Measurements from ENCODE around the gene C8G. TPM values are rescaled to one million over a fixed set of nuclear protein-coding genes. Genes with fewer than 3 reads are reported as not detected.

Gene C8G
- total RNA-seq, 2 experiments from 2014 or later = 0.85 to 1.8 TPM

GRCh38 chr9:136979769-136980587 is 34.9 kb downstream of the C8G start:
- Mint-ChIP-seq H3K27ac (no peak overlapping the region), H3K36me3 (ENCODE audit: low read depth) (no peaks in the 10 kb centered on the region), H3K4me1 (peaks cover 11% of the 10 kb centered on the region), H3K4me3 (no peak overlapping the region), H3K27me3 (peaks cover 14% of the 10 kb centered on the region), H3K9me3 (no peaks in the 10 kb centered on the region)
- POLR2A ChIA-PET = no interaction called here
- DNase-seq = no peak
- CTCF ChIA-PET = interaction anchor here (0.5 to 2.0 kb wide), 3 partner anchors 7 to 138 kb away, joined by 5 read pairs; partner anchors contain the start of genes ABCA2 and AJM1

- Mint-ChIP-seq H3K27me3 (peaks cover 17% of the 10 kb centered on the region), H3K4me3 (no peak overlapping the region), H3K27ac (no peak overlapping the region), H3K9me3 (no peaks in the 10 kb centered on the region), H3K4me1 (peaks cover 5% of the 10 kb centered on the region), H3K36me3 (ENCODE audit: low read depth) (no peaks in the 10 kb centered on the region)
- POLR2A ChIA-PET = no interaction called here
- CTCF ChIA-PET = interaction anchor here (2.0 kb wide), 1 partner anchor 48 kb away, joined by 5 read pairs; the partner anchor contains the start of gene ABCA2
- DNase-seq = no peak
Measured at GRCh38 chr9:136980669-136981478, 35.8 kb downstream of the C8G start.

- Mint-ChIP-seq H3K27ac (no peak overlapping the region), H3K36me3 (ENCODE audit: low read depth) (no peaks in the 10 kb centered on the region), H3K4me3 (no peak overlapping the region), H3K9me3 (no peaks in the 10 kb centered on the region), H3K27me3 (peaks cover 21% of the 10 kb centered on the region), H3K4me1 (peaks cover 3% of the 10 kb centered on the region)
- no peak for DNase-seq
- POLR2A ChIA-PET = no interaction called here
- CTCF ChIA-PET = interaction anchor here (2.0 kb wide), 1 partner anchor 47 kb away, joined by 5 read pairs; the partner anchor contains the start of gene ABCA2
Measured at GRCh38 chr9:136981588-136982231, 36.7 kb downstream of the C8G start.

- peaks cover 2% of the 10 kb centered on the region for H3K4me1 Mint-ChIP-seq
- ChIA-PET POLR2A (no interaction called here), CTCF (interaction anchor here (2.0 kb wide), 1 partner anchor 46 kb away, joined by 5 read pairs; the partner anchor contains the start of gene ABCA2)
Measured at GRCh38 chr9:136982232-136983051, 37.4 kb downstream of the C8G start, which contains the start of gene LCNL1. TSS of gene LCNL1 (plus strand) at chr9:136982993. CDS start at chr9:136983587, 594 bp downstream.

GRCh38 chr9:136983167-136983566 is 38.1 kb downstream of the C8G start:
- Mint-ChIP-seq H3K27ac (no peak overlapping the region), H3K4me3 (no peak overlapping the region), H3K4me1 (peaks cover 2% of the 10 kb centered on the region), H3K9me3 (no peaks in the 10 kb centered on the region), H3K36me3 (ENCODE audit: low read depth) (no peaks in the 10 kb centered on the region), H3K27me3 (peaks cover 27% of the 10 kb centered on the region)
- DNase-seq = no peak
- POLR2A ChIA-PET = no interaction called here
- CTCF ChIA-PET = no interaction called here

More at GRCh38 chr9:136982232-136983051, 37.4 kb downstream of the C8G start, which contains the start of gene LCNL1:
- Mint-ChIP-seq H3K36me3 (ENCODE audit: low read depth) (no peaks in the 10 kb centered on the region), H3K4me3 (no peak within 1 kb of the TSS), H3K27me3 (peaks cover 23% of the 10 kb centered on the region), H3K9me3 (no peaks in the 10 kb centered on the region), H3K27ac (no peak within 1 kb of the TSS)
- no peak for DNase-seq

GRCh38 chr9:136983656-136984314 is 38.7 kb downstream of the C8G start:
- H3K27me3 Mint-ChIP-seq = peaks cover 28% of the 10 kb centered on the region

GRCh38 chr9:136984464-136985026 is 39.5 kb downstream of the C8G start:
- Mint-ChIP-seq H3K27ac (no peak overlapping the region), H3K4me3 (no peak overlapping the region), H3K4me1 (peaks cover 2% of the 10 kb centered on the region), H3K9me3 (no peaks in the 10 kb centered on the region), H3K36me3 (ENCODE audit: low read depth) (no peaks in the 10 kb centered on the region), H3K27me3 (peaks cover 31% of the 10 kb centered on the region)
- POLR2A ChIA-PET = no interaction called here
- CTCF ChIA-PET = interaction anchor here (1.5 to 1.9 kb wide), 2 partner anchors 9 to 51 kb away, joined by 6 read pairs; no protein-coding TSS in a partner anchor
- DNase-seq = no peak

More at GRCh38 chr9:136983656-136984314, 38.7 kb downstream of the C8G start:
- Mint-ChIP-seq H3K4me3 (no peak overlapping the region), H3K27ac (peak overlapping the region; percentile 0), H3K9me3 (no peaks in the 10 kb centered on the region), H3K4me1 (peaks cover 2% of the 10 kb centered on the region), H3K36me3 (ENCODE audit: low read depth) (no peaks in the 10 kb centered on the region)
- ChIA-PET CTCF (no interaction called here), POLR2A (no interaction called here)
- DNase-seq = no peak

GRCh38 chr9:136985027-136985602 is 40.1 kb downstream of the C8G start:
- Mint-ChIP-seq H3K9me3 (no peaks in the 10 kb centered on the region), H3K27ac (no peak overlapping the region), H3K4me1 (peaks cover 2% of the 10 kb centered on the region), H3K36me3 (ENCODE audit: low read depth) (no peaks in the 10 kb centered on the region), H3K4me3 (no peak overlapping the region), H3K27me3 (peaks cover 32% of the 10 kb centered on the region)
- DNase-seq = no peak
- ChIA-PET CTCF (interaction anchor here (1.5 to 1.9 kb wide), 2 partner anchors 9 to 50 kb away, joined by 6 read pairs; no protein-coding TSS in a partner anchor), POLR2A (no interaction called here)

GRCh38 chr9:136985853-136986252 is 40.8 kb downstream of the C8G start:
- ChIA-PET CTCF (interaction anchor here (0.8 to 1.9 kb wide), 4 partner anchors 10 to 144 kb away, joined by 3 to 6 read pairs (median 4); partner anchors contain the start of gene AJM1), POLR2A (no interaction called here)
- H3K4me3 Mint-ChIP-seq = no peak overlapping the region
- H3K9me3 Mint-ChIP-seq = no peaks in the 10 kb centered on the region
- H3K27ac Mint-ChIP-seq = no peak overlapping the region
- H3K4me1 Mint-ChIP-seq = peaks cover 2% of the 10 kb centered on the region
- peaks cover 33% of the 10 kb centered on the region for H3K27me3 Mint-ChIP-seq
- DNase-seq = no peak
- H3K36me3 Mint-ChIP-seq (ENCODE audit: low read depth) = no peaks in the 10 kb centered on the region

- H3K27me3 Mint-ChIP-seq = peaks cover 30% of the 10 kb centered on the region
- no peak overlapping the region for H3K27ac Mint-ChIP-seq
- H3K4me3 Mint-ChIP-seq = no peak overlapping the region
- DNase-seq = no peak
- H3K9me3 Mint-ChIP-seq = no peaks in the 10 kb centered on the region
- CTCF ChIA-PET = interaction anchor here (1.0 to 2.0 kb wide), 2 partner anchors 40 to 146 kb away, joined by 3 to 9 read pairs; no protein-coding TSS in a partner anchor
- H3K36me3 Mint-ChIP-seq (ENCODE audit: low read depth) = peaks cover 5% of the 10 kb centered on the region
- POLR2A ChIA-PET = interaction anchor here (0.7 kb wide), 1 partner anchor 39 kb away, joined by 7 read pairs; no protein-coding TSS in a partner anchor
- H3K4me1 Mint-ChIP-seq = peaks cover 13% of the 10 kb centered on the region
Measured at GRCh38 chr9:136988872-136989271, 43.8 kb downstream of the C8G start.

Measured in activated CD4-positive, alpha-beta T cell treated with anti-CD3 and anti-CD28 coated beads, Interleukin-2, amount 10 ng/mL, durations not matched to agents 7 days and 5 days (primary cell).